Astrocyte of the hippocampus (primary cell): ENCODE data around the gene ESRRG.

ENCODE experiments used
- DNase-seq: peaks from one replicate; pipeline ENCODE4 v3.0.0; 2011; ENCODE audit warnings: low read depth, low spot score

ESRRG gene

DNA sequence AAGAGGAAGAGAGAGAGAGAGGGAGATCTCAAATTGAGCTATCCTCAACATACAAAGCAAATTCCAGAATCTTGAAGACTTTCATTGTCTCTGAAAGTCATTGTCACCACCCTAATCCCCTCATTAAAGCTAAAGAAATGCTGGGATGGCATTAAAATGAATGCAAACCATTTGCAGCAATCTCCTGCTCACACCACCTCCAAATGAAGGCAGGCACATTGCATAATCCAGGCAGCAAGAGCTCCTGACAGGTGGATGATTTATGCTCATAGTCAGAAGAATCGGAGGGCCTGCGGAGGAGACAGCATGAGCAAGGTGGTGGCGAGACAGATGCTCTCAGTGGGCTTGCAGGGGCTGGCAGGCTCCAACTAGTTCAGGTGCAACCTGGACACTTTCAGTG, 90.2 kb downstream of the ESRRG start:
- DNase-seq, result no peak

DNA sequence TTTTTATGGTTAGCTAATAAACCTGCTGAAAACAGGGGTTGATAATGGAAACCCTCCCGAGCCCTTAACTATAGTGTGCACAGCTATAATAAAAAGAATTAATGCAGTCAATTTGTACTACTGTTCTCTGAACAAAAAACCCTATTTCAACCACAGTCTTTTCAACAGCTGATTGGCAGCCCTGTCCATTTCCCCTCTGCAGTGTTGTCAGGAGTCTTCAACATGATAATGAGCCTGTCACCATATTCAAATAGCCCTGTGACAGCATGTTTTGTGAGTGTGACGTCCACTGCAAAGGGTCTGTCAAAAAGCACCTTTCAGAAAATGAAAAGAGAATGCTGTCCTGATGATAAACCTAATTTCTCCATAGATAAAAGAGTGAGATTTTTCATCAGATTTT, 92.7 kb downstream of the ESRRG start:
- no peak for DNase-seq

GRCh38 chr1:216627252-216627651, 96.0 kb downstream of the ESRRG start:
- DNase-seq, result no peak

GRCh38 chr1:216626394-216627067, 96.7 kb downstream of the ESRRG start:
- peak; percentile 26 for DNase-seq

- DNase-seq, result no peak
Observed at GRCh38 chr1:216621536-216621935, 101.7 kb downstream of the ESRRG start.

- no peak for DNase-seq
Observed at GRCh38 chr1:216617081-216617875, 106.0 kb downstream of the ESRRG start.

- no peak for DNase-seq
Observed at GRCh38 chr1:216616425-216616824, 106.8 kb downstream of the ESRRG start.

DNA sequence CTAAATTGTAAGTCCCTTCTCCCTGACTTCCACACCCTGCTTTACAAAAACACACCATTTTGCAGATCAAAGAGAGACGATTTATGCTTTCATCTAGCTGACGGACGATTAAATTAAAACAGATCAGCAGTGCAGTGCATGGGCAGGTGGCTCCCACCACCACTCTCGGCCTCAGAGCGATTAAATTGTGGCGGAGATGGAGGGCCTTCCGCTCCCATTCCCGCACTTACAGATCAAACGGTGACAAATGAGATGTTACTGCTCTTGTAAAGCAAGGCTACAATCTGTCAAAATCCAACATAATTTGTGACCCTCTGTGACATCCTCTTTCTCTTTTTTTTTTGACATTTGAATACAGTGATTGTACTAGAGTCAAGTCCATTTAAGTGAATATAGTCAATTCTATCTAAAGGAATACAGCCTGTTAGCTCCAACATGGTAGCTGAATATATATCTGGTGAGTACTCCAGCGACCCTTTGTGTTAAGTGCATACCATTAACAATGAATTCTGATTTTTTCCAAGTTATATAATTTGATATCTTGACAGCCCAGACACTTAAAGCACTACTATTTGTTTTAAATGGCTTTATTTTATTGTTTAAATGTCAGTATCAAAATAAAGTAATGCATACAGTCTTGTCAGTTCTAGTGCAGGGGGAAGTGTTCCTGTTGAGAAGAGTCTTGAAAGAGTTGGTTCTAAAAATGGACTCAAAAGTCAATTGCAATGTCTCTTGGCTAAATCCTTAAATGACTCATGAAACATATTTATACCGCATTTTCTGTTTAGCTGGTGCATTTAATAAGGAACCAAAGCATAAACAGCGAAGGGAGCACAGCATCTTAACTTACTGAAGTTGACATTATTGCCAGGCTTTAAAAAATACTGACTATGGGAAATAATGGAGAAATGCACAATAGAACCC, 109.0 kb downstream of the ESRRG start:
- no peak for DNase-seq

GRCh38 chr1:216612291-216612690, 110.9 kb downstream of the ESRRG start:
- DNase-seq, result no peak

- no peak for DNase-seq
Observed at GRCh38 chr1:216607067-216607697, 116.0 kb downstream of the ESRRG start.

DNA sequence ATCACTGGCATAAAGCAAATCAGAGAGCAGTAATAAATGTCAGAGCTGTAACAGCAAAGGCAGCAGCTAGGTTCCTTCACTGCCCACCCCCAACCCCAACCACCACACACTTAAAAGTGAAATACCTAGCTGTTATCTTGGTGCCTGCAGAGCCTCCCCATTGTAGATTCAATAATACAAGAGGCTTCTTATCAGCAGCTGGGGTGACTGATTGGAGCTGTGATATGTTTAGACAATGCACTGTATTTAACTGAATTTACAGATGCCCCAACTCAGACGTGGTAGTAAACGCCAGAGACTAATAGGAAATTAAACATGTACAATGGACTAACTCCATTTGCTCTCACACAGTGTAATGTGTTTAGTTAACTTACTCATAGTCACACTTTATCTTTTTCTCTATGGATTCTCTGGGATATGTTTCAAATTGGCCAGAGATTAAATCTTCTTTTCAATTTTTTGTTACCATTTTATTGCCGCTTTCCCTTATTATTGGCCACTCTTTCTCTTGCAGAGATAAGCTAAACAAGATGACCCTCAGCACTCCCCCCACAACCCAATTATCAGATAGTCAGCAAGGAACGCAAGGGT, 117.1 kb downstream of the ESRRG start:
- no peak for DNase-seq

DNA sequence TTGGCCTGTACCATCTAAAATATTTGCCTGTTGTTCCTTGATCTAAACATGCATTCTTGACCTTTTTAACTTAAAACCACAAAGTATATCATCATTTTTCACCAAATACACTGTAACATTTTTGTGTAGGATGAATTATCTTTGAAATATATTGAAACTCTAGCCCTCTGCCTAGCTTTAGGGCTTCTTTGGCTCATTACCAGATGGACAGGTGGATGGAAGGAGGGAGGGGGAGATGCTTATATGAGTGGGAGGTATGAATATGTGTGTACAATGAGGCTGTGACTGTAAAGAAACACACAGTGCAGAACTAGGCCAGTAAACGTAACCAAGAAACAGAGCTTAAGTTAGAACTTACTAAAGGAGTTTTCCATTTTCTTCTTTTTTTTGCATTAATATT, 118.5 kb downstream of the ESRRG start:
- DNase-seq, result no peak

- peak; percentile 92 for DNase-seq
Observed at GRCh38 chr1:216600730-216601609, 122.3 kb downstream of the ESRRG start.

- DNase-seq, result no peak
Observed at GRCh38 chr1:216599851-216600250, 123.4 kb downstream of the ESRRG start.

- no peak for DNase-seq
Observed at GRCh38 chr1:216598448-216598847, 124.8 kb downstream of the ESRRG start.

GRCh38 chr1:216596281-216596862, 126.9 kb downstream of the ESRRG start:
- DNase-seq, result peak; percentile 2

DNA sequence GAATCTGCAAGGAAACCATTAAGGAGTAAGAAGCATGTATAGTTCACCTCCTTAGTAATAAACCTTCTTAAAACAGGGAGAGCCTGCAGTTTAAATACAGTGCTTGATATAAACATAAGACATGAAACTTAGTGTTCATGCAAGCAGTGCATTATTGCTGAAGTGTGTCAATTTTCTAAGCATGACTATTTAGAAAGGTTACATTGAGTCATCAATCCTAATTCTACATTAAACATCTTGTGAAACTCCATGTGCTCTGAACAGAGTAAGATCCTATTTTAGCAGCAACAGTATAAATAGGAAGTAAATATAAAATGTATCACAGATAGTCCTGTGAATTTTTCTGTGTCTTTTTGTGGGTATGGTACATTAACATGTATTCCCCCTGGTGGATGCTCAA, 135.5 kb downstream of the ESRRG start:
- DNase-seq, result no peak

DNA sequence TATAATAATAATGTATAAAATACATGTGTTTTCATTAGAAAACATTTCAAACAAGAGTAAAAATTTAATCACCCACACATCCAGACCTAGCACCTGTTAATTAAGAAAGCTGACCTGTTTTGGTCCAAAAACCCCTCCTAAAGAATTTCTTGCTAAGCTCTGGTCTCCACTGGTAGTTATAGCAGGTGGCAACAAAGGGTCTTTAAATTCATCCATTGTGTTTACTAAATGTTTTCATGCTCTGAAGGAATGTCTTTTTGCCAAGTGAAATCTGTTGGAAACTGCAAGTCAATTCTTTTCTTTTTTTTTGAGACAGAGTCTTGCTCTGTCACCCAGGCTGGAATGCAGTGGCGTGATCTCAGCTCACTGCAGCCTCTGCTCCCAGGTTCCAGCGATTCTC, 141.1 kb downstream of the ESRRG start:
- DNase-seq, result no peak

GRCh38 chr1:216580538-216581057, 142.6 kb downstream of the ESRRG start:
- DNase-seq, result no peak
